PFSK-1 (cell line): ENCODE measurements around the gene REC8.

Experiments
- FOXP2 ChIP-seq: optimal IDR thresholded peaks from 2 replicates; pipeline ENCODE3; 2011; ENCODE audit warnings: borderline replicate concordance, control low read depth, inconsistent platforms; ENCODE audit not compliant: insufficient read depth; ENCODE audit errors: extremely low read length, extremely low read depth
- POLR2AphosphoS5 ChIP-seq: IDR thresholded peaks from 2 replicates; pipeline ENCODE4 v1.6.1; 2012; ENCODE audit warnings: low read depth, mild to moderate bottlenecking, control low read depth, low read length, moderate library complexity
- REST ChIP-seq, 2 experiments: IDR thresholded peaks; 2 replicates each; pipeline versions ENCODE4 v1.6.1 to v1.8.0; 2011 to 2012; ENCODE audit warnings: low read depth in 2 of 2, low read length in 2 of 2, control low read depth in 1 of 2, inconsistent platforms in 1 of 2, mild to moderate bottlenecking in 1 of 2, moderate library complexity in 1 of 2; ENCODE audit not compliant: insufficient read depth in 1 of 2
- SIN3A ChIP-seq: IDR thresholded peaks from 2 replicates; pipeline ENCODE4 v1.6.1; 2012; ENCODE audit warnings: mild to moderate bottlenecking, low read length, moderate library complexity, borderline replicate concordance; ENCODE audit not compliant: insufficient read depth
- TAF1 ChIP-seq: IDR thresholded peaks from 2 replicates; pipeline ENCODE4 v1.6.1; 2012; ENCODE audit warnings: low read length, control low read depth, borderline replicate concordance; ENCODE audit not compliant: insufficient read depth

Gene REC8

DNA sequence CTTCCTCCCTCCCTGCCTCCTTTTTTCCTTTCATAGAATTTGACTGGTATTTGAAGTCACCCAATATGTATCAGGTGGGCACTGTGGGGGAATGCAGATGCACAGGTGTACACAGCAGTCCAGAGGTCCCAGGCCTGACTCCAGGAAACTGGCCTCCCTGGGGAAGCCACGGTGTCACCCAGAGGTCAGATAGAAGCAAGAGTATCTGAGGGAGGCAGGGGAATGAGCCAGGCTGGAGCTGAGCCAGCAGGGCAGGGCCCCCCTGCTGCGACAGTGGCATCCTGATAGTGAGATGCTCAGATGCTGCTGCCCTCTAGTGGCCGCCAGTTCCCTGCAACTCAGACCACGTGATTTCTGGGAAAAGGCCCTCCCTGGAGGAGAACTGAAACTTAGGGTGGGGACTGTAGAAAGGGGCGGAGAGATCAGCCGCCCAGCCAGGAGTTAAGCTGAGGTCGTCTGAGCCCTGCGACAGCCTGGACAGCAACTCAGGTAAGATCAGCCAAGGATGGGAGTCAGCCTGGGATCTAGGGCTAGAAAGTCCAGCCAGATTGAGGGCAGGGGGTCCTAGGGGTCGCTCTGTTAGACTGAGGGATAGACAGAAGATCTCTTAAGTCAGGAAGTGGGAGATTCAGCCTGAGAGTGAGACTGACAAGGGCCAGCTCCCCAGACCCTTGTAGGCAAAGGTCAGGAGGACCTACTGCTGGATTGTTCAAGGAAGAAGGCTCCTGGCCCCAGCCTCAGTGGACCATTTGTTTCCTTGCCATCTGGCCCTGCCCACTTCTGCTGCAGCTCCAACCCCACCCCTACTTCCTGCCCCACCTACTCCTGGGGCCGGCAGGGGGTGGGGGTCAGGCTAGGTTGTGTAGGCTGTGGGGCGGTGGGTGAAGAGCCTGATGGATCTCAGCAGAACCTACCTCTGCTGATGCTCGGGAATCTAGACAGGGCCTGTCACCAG, 10.8 kb upstream of the REC8 start, which contains the start of gene IRF9:
Gene IRF9, plus strand, starts transcription at position 416 of the 955 bp plus-strand sequence. CDS start 880 bp downstream, outside the sequence.
- TF ChIP-seq FOXP2 (peak; percentile 73), POLR2AphosphoS5 (peak; percentile 69), TAF1 (no peak)

GRCh38 chr14:24162093-24162492, 9.8 kb upstream of the REC8 start:
- TF ChIP-seq FOXP2 (no peak), SIN3A (no peak), POLR2AphosphoS5 (no peak), TAF1 (no peak), REST (IDR thresholded peaks at IDR 0.05; ENCODE audit: insufficient read depth in 1 of 2, low read depth in 2 of 2, low read length in 2 of 2) (no peak)

- no peak for TF ChIP-seq TAF1
- TF ChIP-seq POLR2AphosphoS5: no peak
- no peak for TF ChIP-seq FOXP2
- TF ChIP-seq REST (IDR thresholded peaks at IDR 0.05; ENCODE audit: insufficient read depth in 1 of 2, low read depth in 2 of 2, low read length in 2 of 2): no peak
- no peak for TF ChIP-seq SIN3A
These were observed 7.3 kb upstream of the REC8 start for GRCh38 chr14:24164518-24164991.

- TF ChIP-seq SIN3A (no peak), FOXP2 (no peak), REST (IDR thresholded peaks at IDR 0.05; ENCODE audit: insufficient read depth in 1 of 2, low read depth in 2 of 2, low read length in 2 of 2) (no peak), TAF1 (no peak), POLR2AphosphoS5 (no peak)
These were observed 6.1 kb upstream of the REC8 start for GRCh38 chr14:24165785-24166184.

DNA sequence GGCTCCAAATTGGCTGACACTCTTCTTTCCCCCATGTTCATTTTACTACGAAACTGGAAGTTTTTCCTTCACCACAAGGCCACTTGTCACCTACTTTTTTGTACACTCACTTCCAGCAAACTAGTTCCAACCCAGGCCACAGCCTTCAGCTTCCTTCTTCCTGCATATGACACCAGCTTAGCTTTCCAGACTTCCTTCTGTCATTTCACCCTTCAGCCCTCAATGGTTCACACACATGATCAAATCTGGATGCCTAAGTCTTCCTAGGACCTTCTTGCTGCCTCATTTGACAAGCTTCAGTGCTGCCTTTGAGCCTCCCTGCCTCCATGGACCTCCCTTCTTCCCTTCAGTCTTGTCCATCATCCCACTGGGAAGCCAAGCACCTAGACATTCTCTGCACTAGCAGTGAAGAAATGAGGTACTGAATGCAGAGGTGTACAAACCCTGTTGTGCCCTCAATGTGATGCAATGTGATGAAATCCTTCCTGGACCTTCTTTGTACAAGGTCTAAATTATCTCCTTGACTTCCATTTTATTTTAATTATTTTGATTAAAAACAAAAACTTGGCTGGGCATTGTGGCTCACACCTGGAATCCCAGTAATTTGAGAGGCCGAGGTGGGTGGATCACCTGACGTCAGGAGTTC, 4.3 kb upstream of the REC8 start:
- no peak for TF ChIP-seq POLR2AphosphoS5
- no peak for TF ChIP-seq REST (IDR thresholded peaks at IDR 0.05; ENCODE audit: insufficient read depth in 1 of 2, low read depth in 2 of 2, low read length in 2 of 2)
- no peak for TF ChIP-seq FOXP2
- no peak for TF ChIP-seq TAF1
- no peak for TF ChIP-seq SIN3A
